Gastrocnemius medialis (tissue), 4 donors: Measurements from ENCODE around the gene INPP5A.

Source experiments
- POLR2A ChIP-seq, 2 donors: fragments of 450-650 bp; IDR thresholded peaks; one replicate each; pipeline ENCODE4 v1.6.1; 2017; ENCODE audit warnings: antibody characterized with exemption in 2 of 2, mild to moderate bottlenecking in 2 of 2, moderate library complexity in 2 of 2
- TF ChIP-seq, protein P1 (sequence below), 5 experiments: fragments of 450-650 bp in 3 of 5; fragments of 200-600 bp in 2 of 5; sonication (generic) in 2 of 5; IDR thresholded peaks in 4 of 5; conservative IDR thresholded peaks in 1 of 5; 1 replicate in 4 of 5; 2 replicates in 1 of 5; pipeline ENCODE4 v1.5.1; 2016 to 2019; ENCODE audit warnings: antibody characterized with exemption in 5 of 5, mild to moderate bottlenecking in 3 of 5, moderate library complexity in 3 of 5

DNA sequence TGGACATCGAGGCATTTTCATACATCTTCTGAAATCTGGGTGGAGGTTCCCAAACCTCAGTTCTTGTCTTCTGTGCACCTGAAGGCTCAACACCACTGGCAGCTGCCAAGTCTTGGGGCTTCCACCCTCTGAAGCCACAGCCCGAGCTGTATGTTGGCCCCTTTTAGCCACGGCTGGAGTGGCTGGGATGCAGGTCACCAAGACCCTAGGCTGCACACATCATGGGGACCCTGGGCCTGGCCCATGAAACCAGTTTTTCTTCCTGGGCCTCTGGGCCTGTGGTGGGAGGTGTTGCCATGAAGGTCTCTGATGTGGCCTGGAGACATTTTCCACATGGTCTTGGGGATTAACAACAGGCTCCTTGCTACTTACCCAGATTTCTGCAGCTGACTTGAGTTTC is 62.1 kb downstream of the INPP5A start:
- TF ChIP-seq POLR2A (IDR thresholded peaks at IDR 0.05), result no peak
- TF ChIP-seq, protein P1, sequence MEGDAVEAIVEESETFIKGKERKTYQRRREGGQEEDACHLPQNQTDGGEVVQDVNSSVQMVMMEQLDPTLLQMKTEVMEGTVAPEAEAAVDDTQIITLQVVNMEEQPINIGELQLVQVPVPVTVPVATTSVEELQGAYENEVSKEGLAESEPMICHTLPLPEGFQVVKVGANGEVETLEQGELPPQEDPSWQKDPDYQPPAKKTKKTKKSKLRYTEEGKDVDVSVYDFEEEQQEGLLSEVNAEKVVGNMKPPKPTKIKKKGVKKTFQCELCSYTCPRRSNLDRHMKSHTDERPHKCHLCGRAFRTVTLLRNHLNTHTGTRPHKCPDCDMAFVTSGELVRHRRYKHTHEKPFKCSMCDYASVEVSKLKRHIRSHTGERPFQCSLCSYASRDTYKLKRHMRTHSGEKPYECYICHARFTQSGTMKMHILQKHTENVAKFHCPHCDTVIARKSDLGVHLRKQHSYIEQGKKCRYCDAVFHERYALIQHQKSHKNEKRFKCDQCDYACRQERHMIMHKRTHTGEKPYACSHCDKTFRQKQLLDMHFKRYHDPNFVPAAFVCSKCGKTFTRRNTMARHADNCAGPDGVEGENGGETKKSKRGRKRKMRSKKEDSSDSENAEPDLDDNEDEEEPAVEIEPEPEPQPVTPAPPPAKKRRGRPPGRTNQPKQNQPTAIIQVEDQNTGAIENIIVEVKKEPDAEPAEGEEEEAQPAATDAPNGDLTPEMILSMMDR (IDR thresholded peaks at IDR 0.05 in 4 of 5, conservative IDR thresholded peaks at IDR 0.05 in 1 of 5), result no peak
